KMS-11 (cell line): Measurements from ENCODE around the gene EGFL7.
"Not testable (repeated sequence)": the region's sequence is repeated elsewhere in the genome, so short reads cannot be mapped to it uniquely, and the experiment has no call there.

ENCODE experiments used
- H2AFZ ChIP-seq: fragments of 200-600 bp; sonication (generic); 2 replicates; pipeline ENCODE4 v1.6.1; 2016; ENCODE audit warnings: antibody characterized with exemption, mixed run types, low read depth
- H3K27ac ChIP-seq: fragments of 200-600 bp; sonication (generic); 2 replicates; pipeline ENCODE4 v1.6.1; 2016; ENCODE audit warnings: mild to moderate bottlenecking, mixed run types
- H3K27me3 ChIP-seq: fragments of 200-600 bp; sonication (generic); 2 replicates; pipeline ENCODE4 v1.6.1; 2017; ENCODE audit warnings: mild to moderate bottlenecking, low read depth, mixed run types, moderate library complexity; ENCODE audit not compliant: insufficient read depth
- H3K36me3 ChIP-seq: fragments of 200-600 bp; sonication (generic); 2 replicates; pipeline ENCODE4 v1.6.1; 2017; ENCODE audit warnings: mild to moderate bottlenecking, mixed run types; ENCODE audit not compliant: insufficient read depth
- H3K4me1 ChIP-seq: fragments of 200-600 bp; sonication (generic); 2 replicates; pipeline ENCODE4 v1.6.1; 2016; ENCODE audit warnings: mild to moderate bottlenecking, low read depth, mixed run types; ENCODE audit not compliant: poor library complexity, severe bottlenecking
- H3K4me2 ChIP-seq: fragments of 200-600 bp; sonication (generic); 2 replicates; pipeline ENCODE4 v1.7.0; 2016; ENCODE audit warnings: mild to moderate bottlenecking, mixed run types
- H3K4me3 ChIP-seq: fragments of 200-600 bp; sonication (generic); IDR thresholded peaks from 2 replicates; pipeline ENCODE4 v1.6.1; 2017; ENCODE audit warnings: low read depth, low read length, mixed read lengths; ENCODE audit not compliant: insufficient read depth
- H3K79me2 ChIP-seq: fragments of 200-600 bp; sonication (generic); 2 replicates; pipeline ENCODE4 v1.6.1; 2016; ENCODE audit warnings: low read depth, mixed run types; ENCODE audit not compliant: insufficient read depth
- H3K9ac ChIP-seq: fragments of 200-600 bp; sonication (generic); 2 replicates; pipeline ENCODE4 v1.6.1; 2016; ENCODE audit warnings: mild to moderate bottlenecking, mixed run types
- H4K20me1 ChIP-seq: fragments of 200-600 bp; sonication (generic); 2 replicates; pipeline ENCODE4 v1.6.1; 2016; ENCODE audit warnings: mild to moderate bottlenecking, mixed run types; ENCODE audit not compliant: insufficient read depth
- TF ChIP-seq, protein P1 (sequence below): fragments of 200-600 bp; sonication (generic); conservative IDR thresholded peaks from 2 replicates; pipeline ENCODE4 v1.6.1; 2017; ENCODE audit warnings: low read depth, mild to moderate bottlenecking, antibody characterized with exemption, low read length, moderate library complexity, mixed read lengths

EGFL7 gene

DNA sequence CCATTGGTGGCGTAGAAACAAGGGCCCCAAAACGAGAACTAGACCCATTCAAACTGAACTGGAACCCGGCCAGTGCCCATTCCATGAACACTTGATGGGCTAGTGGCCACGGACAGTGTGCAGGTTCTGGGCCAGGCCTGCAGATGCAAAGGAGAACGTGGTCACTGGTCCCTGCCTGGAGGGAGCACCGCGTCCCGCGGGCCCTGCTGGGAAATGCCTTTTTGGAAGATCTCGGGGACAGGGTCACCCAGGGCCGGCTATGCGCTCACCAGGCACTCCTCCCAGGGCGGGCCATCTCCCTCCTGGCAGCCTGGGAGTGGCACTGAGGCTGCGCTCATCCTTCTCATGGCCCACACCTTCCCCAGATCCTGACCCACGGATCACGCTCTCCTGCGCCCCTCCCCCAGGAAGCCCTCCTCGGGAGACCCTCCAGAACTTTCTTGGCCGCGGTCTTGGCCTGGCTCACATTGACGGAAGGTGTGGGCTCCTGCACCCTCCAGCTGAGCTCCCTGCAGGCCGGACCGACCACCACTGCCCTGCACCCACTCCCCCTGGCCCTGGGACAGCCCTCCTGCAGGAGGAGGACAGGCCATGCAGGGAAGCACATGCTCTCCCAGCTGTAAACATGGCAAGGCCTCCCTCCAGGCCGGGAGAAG lies 46.9 kb downstream of the EGFL7 start:
- Histone ChIP-seq H3K27me3 (no peaks in the 10 kb centered on the region), H2AFZ (no peak overlapping the region), H3K27ac (no peak overlapping the region), H3K36me3 (no peaks in the 10 kb centered on the region), H3K79me2 (0 out of 2 replicates have a peak, but pooled peaks cover 3% of the 10 kb centered on the region), H3K4me2 (no peak overlapping the region), H4K20me1 (no peaks in the 10 kb centered on the region), H3K4me3 (no peak overlapping the region), H3K4me1 (peaks cover 24% of the 10 kb centered on the region), H3K9ac (no peak overlapping the region)
- TF ChIP-seq, protein P1, sequence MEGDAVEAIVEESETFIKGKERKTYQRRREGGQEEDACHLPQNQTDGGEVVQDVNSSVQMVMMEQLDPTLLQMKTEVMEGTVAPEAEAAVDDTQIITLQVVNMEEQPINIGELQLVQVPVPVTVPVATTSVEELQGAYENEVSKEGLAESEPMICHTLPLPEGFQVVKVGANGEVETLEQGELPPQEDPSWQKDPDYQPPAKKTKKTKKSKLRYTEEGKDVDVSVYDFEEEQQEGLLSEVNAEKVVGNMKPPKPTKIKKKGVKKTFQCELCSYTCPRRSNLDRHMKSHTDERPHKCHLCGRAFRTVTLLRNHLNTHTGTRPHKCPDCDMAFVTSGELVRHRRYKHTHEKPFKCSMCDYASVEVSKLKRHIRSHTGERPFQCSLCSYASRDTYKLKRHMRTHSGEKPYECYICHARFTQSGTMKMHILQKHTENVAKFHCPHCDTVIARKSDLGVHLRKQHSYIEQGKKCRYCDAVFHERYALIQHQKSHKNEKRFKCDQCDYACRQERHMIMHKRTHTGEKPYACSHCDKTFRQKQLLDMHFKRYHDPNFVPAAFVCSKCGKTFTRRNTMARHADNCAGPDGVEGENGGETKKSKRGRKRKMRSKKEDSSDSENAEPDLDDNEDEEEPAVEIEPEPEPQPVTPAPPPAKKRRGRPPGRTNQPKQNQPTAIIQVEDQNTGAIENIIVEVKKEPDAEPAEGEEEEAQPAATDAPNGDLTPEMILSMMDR: no peak

DNA sequence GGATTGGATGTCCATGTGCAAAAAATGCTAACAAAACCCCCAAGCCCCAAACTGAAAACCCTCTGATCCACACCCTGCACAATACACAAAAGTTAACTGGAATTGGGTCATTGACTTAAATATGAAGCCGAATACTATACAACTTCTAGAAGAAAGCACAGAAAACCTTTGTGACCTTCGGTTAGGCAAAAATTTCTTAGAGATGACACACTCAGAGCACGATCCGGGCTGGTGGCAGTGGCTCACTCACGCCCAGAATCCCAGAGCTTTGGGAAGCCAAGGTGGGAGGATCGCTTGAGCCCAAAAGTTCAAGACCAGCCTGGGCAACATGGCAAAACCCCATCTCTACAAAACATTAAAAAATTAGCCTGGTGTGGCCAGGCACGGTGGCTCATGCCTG lies 47.8 kb downstream of the EGFL7 start:
- Histone ChIP-seq H3K27me3 (no peaks in the 10 kb centered on the region), H3K9ac (no peak overlapping the region), H3K36me3 (no peaks in the 10 kb centered on the region), H3K79me2 (no peaks in the 10 kb centered on the region), H3K4me3 (no peak overlapping the region), H3K4me1 (peaks cover 17% of the 10 kb centered on the region), H3K4me2 (no peak overlapping the region), H3K27ac (no peak overlapping the region), H4K20me1 (no peaks in the 10 kb centered on the region), H2AFZ (no peak overlapping the region)
- TF ChIP-seq, protein P1: no peak

DNA sequence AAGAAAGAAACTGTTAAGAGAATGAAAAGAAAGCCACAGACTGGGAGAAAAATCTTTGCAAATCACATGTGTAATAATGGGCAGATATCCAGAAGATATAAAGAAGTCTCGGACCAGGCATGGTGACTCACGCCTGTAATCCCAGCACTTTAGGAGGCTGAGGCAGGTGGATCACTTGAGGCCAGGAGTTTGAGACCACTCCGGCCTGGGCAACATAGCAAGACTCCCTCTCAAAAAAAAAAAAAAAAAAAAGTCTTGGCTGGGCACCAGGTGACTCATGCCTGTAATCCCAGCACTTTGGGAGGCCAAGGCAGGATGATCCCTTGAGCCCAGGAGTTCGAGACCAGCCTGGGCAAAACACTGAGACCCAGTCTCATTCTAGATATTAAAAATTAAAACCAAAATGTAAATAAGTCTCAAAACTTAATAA lies 48.5 kb downstream of the EGFL7 start:
- not testable (repeated sequence) for H3K4me2 ChIP-seq, H3K27ac ChIP-seq, H2AFZ ChIP-seq, H3K36me3 ChIP-seq, H3K27me3 ChIP-seq, H3K4me3 ChIP-seq, H3K9ac ChIP-seq, H4K20me1 ChIP-seq, H3K79me2 ChIP-seq
- H3K4me1 ChIP-seq: peaks cover 17% of the 10 kb centered on the region

DNA sequence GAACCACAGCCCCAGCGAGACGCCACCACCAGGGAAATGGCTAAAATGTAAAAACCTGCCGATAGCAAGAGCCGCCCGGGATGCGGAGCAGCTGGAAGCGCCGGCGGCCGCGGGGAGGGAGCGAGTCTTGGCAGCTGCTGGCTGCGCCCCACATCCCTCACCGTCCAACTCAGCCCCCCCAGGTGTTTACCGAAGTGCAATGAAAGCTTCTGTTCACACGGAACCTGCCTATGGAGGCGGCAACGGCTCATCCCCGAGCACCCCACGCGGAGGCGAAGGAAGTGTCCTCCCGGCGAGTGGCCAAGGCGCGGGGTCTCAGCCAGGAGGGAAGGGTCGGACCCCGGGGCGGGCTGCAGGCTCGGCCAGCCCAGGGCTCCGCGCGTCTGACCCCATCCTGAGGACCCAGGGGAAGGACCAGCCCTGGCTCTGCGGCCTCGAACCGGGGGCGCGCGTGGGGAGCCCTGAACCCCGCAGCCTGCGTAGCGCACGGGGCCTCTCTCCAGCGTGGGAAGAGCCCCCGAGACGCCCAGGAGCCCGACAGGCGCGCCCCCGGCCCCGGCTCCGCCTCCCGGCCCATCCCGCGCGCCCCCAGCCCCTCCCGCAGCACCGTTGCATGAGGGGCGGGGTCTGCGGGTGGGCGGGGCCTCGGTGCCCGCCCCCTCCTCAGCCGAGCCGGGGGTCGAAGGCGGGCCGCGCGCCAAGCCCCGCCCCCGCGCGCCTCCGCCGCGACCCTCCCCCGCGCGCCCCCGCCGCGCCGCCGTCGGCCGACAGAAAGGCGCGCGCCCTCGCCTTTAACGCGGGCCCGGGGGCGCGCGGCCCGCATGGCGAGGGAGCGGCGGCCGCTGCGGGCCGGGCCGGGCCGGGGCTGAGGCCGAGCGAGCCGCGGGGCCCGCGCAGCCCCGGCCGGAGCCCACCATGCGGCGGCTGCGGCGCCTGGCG lies 49.3 kb downstream of the EGFL7 start, which contains the start of gene DIPK1B:
TSS of gene DIPK1B (plus strand) at position 822 of the 939 bp plus-strand sequence. CDS start at position 916, 94 bp downstream.
- H3K27me3 ChIP-seq: no peaks in the 10 kb centered on the region

More for the DNA sequence above, 49.3 kb downstream of the EGFL7 start, which contains the start of gene DIPK1B:
- TF ChIP-seq, protein P1: no peak
- H3K79me2 ChIP-seq: no peaks in the 10 kb centered on the region
- peak within 1 kb of the TSS; percentile 97 for H3K4me2 ChIP-seq
- no peaks in the 10 kb centered on the region for H3K36me3 ChIP-seq
- peaks cover 17% of the 10 kb centered on the region for H3K4me1 ChIP-seq
- H3K4me3 ChIP-seq: no peak within 1 kb of the TSS
- no peak within 1 kb of the TSS for H3K27ac ChIP-seq
- peak within 1 kb of the TSS; percentile 64; the same call in 1 of the 2 replicates for H3K9ac ChIP-seq
- peak within 1 kb of the TSS; percentile 54 for H2AFZ ChIP-seq
- H4K20me1 ChIP-seq: no peaks in the 10 kb centered on the region
